Measurements from ENCODE around the gene SH3BP4. TPM values are rescaled to one million over a fixed set of nuclear protein-coding genes. Genes with fewer than 3 reads are reported as not detected.
A peak's percentile ranks its signal among the peaks of the same experiment; 100 is the strongest.

The SH3BP4 gene
- total RNA-seq, 1 donor: 49.7 TPM

DNA sequence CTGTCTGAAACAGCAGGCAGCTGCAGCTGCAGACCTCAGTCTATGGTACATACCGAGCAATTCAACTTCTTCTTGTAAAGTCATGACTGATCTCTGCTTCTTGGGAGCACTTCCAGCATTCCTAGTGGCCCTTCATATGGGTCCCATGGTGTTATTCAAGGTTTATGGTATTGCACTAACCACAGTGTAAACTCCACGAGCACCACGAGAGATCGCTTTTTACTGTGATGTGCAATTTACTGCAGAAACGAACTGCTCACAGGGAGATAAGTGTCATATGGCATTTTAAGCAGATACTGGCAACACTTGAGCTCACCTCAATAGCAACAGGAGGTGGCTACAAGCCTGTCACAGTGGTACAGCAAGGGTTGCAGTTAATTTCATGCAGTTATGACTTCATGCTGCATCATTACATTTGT lies 38.6 kb upstream of the SH3BP4 start:
- H3K4me3 ChIP-seq (ENCODE audit: low read depth, low read length): no peak overlapping the region
- TF ChIP-seq, protein P1, sequence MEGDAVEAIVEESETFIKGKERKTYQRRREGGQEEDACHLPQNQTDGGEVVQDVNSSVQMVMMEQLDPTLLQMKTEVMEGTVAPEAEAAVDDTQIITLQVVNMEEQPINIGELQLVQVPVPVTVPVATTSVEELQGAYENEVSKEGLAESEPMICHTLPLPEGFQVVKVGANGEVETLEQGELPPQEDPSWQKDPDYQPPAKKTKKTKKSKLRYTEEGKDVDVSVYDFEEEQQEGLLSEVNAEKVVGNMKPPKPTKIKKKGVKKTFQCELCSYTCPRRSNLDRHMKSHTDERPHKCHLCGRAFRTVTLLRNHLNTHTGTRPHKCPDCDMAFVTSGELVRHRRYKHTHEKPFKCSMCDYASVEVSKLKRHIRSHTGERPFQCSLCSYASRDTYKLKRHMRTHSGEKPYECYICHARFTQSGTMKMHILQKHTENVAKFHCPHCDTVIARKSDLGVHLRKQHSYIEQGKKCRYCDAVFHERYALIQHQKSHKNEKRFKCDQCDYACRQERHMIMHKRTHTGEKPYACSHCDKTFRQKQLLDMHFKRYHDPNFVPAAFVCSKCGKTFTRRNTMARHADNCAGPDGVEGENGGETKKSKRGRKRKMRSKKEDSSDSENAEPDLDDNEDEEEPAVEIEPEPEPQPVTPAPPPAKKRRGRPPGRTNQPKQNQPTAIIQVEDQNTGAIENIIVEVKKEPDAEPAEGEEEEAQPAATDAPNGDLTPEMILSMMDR (IDR thresholded peaks at IDR 0.05; ENCODE audit: insufficient read depth, low read length): no peak
- no peak for DNase-seq (ENCODE audit: low read depth)

DNA sequence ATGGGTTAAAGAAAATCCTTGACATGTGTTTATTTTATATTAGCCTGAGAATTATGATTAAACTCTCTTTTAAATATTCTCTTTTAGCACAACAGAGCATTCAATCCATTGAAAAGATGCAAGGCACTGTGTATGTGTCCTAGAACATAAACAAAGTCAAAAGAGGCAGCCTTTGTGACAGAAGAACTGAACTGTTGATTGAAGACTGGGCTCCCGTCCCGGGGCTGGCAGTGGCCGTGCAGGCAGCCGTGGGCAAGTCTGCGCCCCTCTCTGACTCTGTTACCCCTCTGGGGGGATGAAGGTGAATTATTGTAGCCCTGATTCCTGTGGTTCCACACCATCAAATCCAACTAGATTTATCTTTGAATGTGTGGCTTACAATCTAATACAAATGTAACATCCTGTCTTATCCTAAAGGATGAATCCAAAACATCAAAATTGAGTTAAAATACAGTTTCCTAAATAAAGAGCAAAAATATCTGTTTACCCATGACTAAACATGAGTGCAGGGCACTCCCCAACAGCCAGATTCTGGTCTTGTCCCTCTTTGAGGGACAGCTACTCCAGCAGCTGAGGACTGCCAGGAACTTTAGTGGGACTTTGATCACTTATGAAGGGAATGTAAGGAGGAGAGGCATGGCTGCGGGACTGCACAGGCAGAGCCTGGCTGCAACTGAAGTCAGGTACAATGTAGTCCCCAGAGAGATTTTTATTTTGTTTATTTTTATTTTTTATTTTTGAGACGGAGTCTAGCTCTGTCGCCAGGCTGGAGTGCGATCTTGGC lies 37.3 kb upstream of the SH3BP4 start:
- TF ChIP-seq, protein P1 (IDR thresholded peaks at IDR 0.05; ENCODE audit: insufficient read depth, low read length): no peak
- DNase-seq (ENCODE audit: low read depth): no peak
- no peak overlapping the region for H3K4me3 ChIP-seq (ENCODE audit: low read depth, low read length)

DNA sequence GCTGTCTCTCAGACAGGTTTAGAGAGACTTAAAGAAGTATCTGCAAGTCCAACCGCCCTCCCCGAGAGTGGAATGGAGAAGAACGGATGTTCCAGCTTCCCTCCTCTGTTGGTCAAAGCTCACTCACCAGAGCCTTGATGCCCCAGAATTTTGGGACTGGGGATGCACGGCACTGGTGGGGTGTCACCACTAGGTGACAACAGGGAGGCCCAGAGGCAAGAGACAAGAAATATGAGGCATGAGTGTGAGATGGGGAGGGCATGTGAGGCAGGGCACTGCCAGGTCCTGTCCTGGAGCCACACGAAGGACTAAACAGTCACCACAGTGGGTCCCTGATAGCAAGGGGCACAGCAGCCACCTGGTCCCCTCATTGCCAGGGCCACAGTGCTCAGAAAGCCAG lies 35.1 kb upstream of the SH3BP4 start:
- TF ChIP-seq, protein P1 (IDR thresholded peaks at IDR 0.05; ENCODE audit: insufficient read depth, low read length): no peak
- DNase-seq (ENCODE audit: low read depth): no peak
- H3K4me3 ChIP-seq (ENCODE audit: low read depth, low read length): no peak overlapping the region

DNA sequence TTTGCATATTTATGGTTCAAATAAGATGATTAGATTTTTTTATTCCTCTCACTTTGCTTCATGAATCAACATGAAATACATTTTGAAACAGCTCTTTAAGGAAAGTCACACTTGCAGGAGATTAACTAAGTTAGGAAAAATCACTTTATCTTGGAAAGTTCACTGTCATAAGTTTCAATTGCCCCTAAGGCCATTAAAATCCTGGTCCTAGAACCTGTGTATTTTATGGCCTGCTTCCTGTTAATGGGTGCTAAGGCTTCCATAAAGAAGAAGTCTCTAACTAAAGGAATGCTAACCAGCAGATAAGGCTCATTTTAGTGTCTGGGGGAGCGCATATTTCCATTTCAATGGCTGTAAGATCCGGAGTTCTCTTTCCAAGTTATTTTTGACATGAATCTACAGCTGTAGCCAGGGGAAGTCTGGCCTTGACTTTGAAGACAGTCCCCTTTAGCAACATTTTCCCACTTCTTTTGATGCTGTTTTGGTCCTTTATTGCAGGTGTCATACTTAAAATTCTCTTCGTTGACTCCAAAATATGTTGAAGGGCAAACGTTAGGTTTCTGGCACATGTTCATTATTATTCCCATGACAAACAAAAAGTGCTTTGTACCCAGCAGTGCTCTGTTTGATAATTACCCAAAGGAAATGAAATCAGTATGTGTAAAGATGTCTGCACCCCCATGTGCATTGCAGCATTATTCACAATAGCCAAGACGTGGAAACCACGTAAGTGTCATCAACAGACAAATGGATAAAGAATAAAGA lies 34.4 kb upstream of the SH3BP4 start:
- peak; percentile 46 for DNase-seq (ENCODE audit: low read depth)
- H3K4me3 ChIP-seq (ENCODE audit: low read depth, low read length): no peak overlapping the region
- TF ChIP-seq, protein P1 (IDR thresholded peaks at IDR 0.05; ENCODE audit: insufficient read depth, low read length): no peak

DNA sequence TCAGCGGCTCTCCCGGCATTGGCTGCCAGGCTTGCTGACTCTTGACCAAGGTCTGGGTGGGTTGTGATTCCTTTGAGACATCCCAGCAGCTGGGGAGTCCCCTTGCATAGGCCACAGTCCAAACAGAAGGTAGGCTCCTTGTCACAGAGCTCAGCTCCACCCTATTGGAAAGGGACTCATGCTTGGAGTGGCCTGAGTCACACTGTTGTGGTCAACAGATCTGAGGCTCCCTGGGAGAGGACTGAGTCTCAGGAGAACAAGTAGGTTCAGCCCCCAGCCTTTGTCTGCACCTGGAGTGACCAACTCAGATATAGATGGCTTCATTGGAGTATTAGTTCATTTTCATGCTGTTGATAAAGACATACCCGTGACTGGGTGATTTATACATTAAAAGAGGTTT lies 32.1 kb upstream of the SH3BP4 start:
- H3K4me3 ChIP-seq (ENCODE audit: low read depth, low read length): no peak overlapping the region
- no peak for DNase-seq (ENCODE audit: low read depth)
- TF ChIP-seq, protein P1 (IDR thresholded peaks at IDR 0.05; ENCODE audit: insufficient read depth, low read length): no peak

DNA sequence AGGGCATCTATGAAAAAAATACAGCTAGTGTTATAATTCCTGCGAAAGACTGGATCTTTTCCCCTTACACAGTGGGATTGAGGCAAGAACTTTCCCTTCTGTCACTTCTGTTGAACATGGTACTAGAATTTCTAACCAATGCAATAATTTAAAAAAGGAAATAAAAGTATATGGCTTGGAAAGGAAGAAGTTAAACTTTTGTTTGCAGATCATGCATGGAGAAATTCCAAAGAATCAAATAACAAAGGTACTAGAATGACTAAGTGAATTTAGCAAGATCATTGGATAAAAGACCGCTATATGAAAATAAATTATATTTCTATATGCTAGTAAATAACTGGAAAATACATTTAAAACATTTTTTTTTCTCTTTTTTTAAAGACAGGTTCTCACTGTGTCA lies 31.0 kb upstream of the SH3BP4 start:
- H3K4me3 ChIP-seq (ENCODE audit: low read depth, low read length): no peak overlapping the region
- TF ChIP-seq, protein P1 (IDR thresholded peaks at IDR 0.05; ENCODE audit: insufficient read depth, low read length): no peak
- DNase-seq (ENCODE audit: low read depth): no peak

All from fibroblast of the aortic adventitia (primary cell).